GM23248 (cell line): ENCODE measurements around the gene DMKN. TPM values are rescaled to one million over a fixed set of nuclear protein-coding genes. Genes with fewer than 3 reads are reported as not detected.

Experiments used
- DNase-seq: peaks from one replicate; pipeline ENCODE4 v3.0.0-alpha.2; 2015
- H2AFZ ChIP-seq: fragments of 200-600 bp; sonication (generic); 2 replicates; pipeline ENCODE4 v1.6.1; 2016; ENCODE audit warnings: antibody characterized with exemption
- H3F3A ChIP-seq: fragments of 200-600 bp; sonication (generic); 2 replicates; pipeline ENCODE4 v1.6.1; 2016; ENCODE audit warnings: mild to moderate bottlenecking, antibody characterized with exemption, mixed run types; ENCODE audit not compliant: insufficient read depth
- H3K27ac ChIP-seq: fragments of 200-600 bp; sonication (generic); 2 replicates; pipeline ENCODE4 v1.5.1; 2016; ENCODE audit warnings: mild to moderate bottlenecking
- H3K27me3 ChIP-seq: fragments of 200-600 bp; sonication (generic); replicated peaks from 2 replicates; pipeline ENCODE4 v1.6.1; 2016; ENCODE audit warnings: mild to moderate bottlenecking; ENCODE audit not compliant: insufficient read depth
- H3K36me3 ChIP-seq: fragments of 200-600 bp; sonication (generic); 2 replicates; pipeline ENCODE4 v1.6.1; 2016; ENCODE audit warnings: low read depth, mild to moderate bottlenecking
- H3K4me1 ChIP-seq: fragments of 200-600 bp; sonication (generic); 2 replicates; pipeline ENCODE4 v1.6.1; 2016; ENCODE audit warnings: mild to moderate bottlenecking; ENCODE audit not compliant: insufficient read depth
- H3K4me2 ChIP-seq: fragments of 200-600 bp; sonication (generic); one replicate; pipeline ENCODE4 v1.6.1; 2016; ENCODE audit warnings: mild to moderate bottlenecking; ENCODE audit not compliant: unreplicated experiment
- H3K4me3 ChIP-seq: fragments of 200-600 bp; sonication (generic); 2 replicates; pipeline ENCODE4 v1.5.1; 2016; ENCODE audit warnings: mild to moderate bottlenecking
- H3K79me2 ChIP-seq: fragments of 200-600 bp; sonication (generic); 2 replicates; pipeline ENCODE4 v1.6.1; 2016; ENCODE audit warnings: mild to moderate bottlenecking; ENCODE audit not compliant: insufficient read depth
- H3K9ac ChIP-seq: fragments of 200-600 bp; sonication (generic); 2 replicates; pipeline ENCODE4 v1.6.1; 2016; ENCODE audit warnings: mild to moderate bottlenecking
- H3K9me2 ChIP-seq: fragments of 200-600 bp; sonication (generic); 2 replicates; pipeline ENCODE4 v1.6.1; 2016; ENCODE audit warnings: mixed run types, mild to moderate bottlenecking, moderate library complexity; ENCODE audit not compliant: insufficient read depth
- H3K9me3 ChIP-seq: fragments of 200-600 bp; sonication (generic); one replicate; pipeline ENCODE4 v1.6.1; 2017; ENCODE audit warnings: low read depth
- H4K20me1 ChIP-seq: fragments of 200-600 bp; sonication (generic); 2 replicates; pipeline ENCODE4 v1.6.0; 2016; ENCODE audit not compliant: insufficient read depth
- EZH2 ChIP-seq: fragments of 200-600 bp; sonication (generic); IDR thresholded peaks from 2 replicates; pipeline ENCODE4 v1.6.1; 2018; ENCODE audit warnings: antibody characterized with exemption, mild to moderate bottlenecking; ENCODE audit not compliant: insufficient read depth, poor library complexity, severe bottlenecking
- EZH2phosphoT487 ChIP-seq: fragments of 200-600 bp; sonication (generic); IDR thresholded peaks from 2 replicates; pipeline ENCODE4 v1.6.1; 2018; ENCODE audit warnings: antibody characterized with exemption, moderate library complexity, mild to moderate bottlenecking, low read depth; ENCODE audit not compliant: insufficient read depth
- WGBS, 2 experiments: methylation state at CpG; one replicate each; pipeline ENCODE4 v1.1.6; 2015 to 2017; ENCODE audit warnings: low lambda C conversion rate in 2 of 2, low coverage in 1 of 2; ENCODE audit errors: missing lambda C conversion rate in 2 of 2; 5-methylcytosine and 5-hydroxymethylcytosine counted together
- in situ Hi-C: fragments of 300-500 bp; cut with MboI; formaldehyde crosslinking; loops from 2 replicates; pipeline ENCODE4 v1.15.0; 2020
- polyA plus RNA-seq: library from polyadenylated mRNA; unstranded; fragments of >200 nt; fragmentation: Nextera tagmentation; extraction: Ambion mirVana; gene quantifications from 2 replicates; pipeline ENCODE4 v1.2.1, GENCODE V29; 2016
- total RNA-seq: library from RNA; depleted of rRNA; stranded (reverse); fragments of >200 nt; shearing (Covaris generic); gene quantifications from 2 replicates; pipeline ENCODE4 v1.2.3, GENCODE V29; 2014

DMKN gene
- total and polyA plus RNA-seq, 2 experiments from 2014 or later = 25.4 to 34.5 TPM

DNA sequence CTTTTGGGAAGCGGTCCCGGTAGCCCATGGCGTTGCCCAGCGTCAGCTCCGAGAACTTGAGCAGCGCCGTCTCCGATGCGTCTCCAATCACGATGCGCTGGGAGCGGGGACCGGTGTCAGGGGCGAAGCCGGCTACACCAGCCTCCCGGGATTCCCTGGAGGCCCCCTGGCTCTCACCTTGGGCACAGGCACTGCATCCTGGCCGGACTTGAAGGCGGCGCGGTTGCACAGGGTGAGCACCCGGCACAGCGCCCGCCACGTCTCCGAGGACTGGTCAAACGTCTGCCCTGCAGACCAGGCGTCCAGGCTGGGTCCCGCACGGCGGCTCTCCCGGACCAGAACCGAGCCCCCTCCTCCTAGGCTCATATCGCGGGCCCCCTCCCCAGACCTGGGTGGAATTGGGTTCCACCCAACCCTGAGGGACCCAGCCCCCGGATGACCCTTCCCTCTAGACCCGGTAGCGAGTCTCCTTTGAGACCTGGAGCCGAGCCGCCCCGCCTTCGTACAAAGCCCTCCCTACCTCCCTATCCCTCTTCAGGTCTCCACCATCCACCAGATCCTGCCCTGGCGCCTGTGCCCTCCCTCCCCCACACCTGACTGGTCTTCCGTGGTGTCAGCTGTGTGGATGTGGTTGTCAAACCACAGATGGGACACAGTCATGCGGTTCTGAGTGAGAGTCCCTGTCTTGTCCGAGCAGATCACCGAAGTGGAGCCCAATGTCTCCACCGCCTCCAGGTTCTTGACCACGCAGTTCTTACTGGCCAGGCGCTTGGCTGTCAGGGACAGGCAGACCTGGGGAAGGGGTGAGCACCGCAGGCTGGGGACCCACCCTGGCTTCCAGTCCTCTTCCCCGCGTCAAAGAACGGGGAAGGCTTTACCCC lies 45.2 kb upstream of the DMKN start:
- in situ Hi-C loops = no loop called here
- Histone ChIP-seq H3F3A (no peaks in the 10 kb centered on the region), H3K4me1 (no peaks in the 10 kb centered on the region), H3K9ac (no peak overlapping the region), H3K9me3 (no peaks in the 10 kb centered on the region), H3K79me2 (no peaks in the 10 kb centered on the region), H3K4me2 (peak overlapping the region; percentile 20), H3K4me3 (peak overlapping the region; percentile 32; the same call in 1 of the 2 replicates), H3K36me3 (no peaks in the 10 kb centered on the region), H3K27ac (no peak overlapping the region), H4K20me1 (no peaks in the 10 kb centered on the region), H3K27me3 (0 out of 2 replicates have a peak, but pooled peaks cover 14% of the 10 kb centered on the region), H3K9me2 (no peaks in the 10 kb centered on the region), H2AFZ (no peak overlapping the region)
- DNase-seq = no peak
- TF ChIP-seq EZH2phosphoT487 = no peak
- 44 to 47% methylated on average over 21 to 40 of the region's 53 CpGs for WGBS, 2 experiments

DNA sequence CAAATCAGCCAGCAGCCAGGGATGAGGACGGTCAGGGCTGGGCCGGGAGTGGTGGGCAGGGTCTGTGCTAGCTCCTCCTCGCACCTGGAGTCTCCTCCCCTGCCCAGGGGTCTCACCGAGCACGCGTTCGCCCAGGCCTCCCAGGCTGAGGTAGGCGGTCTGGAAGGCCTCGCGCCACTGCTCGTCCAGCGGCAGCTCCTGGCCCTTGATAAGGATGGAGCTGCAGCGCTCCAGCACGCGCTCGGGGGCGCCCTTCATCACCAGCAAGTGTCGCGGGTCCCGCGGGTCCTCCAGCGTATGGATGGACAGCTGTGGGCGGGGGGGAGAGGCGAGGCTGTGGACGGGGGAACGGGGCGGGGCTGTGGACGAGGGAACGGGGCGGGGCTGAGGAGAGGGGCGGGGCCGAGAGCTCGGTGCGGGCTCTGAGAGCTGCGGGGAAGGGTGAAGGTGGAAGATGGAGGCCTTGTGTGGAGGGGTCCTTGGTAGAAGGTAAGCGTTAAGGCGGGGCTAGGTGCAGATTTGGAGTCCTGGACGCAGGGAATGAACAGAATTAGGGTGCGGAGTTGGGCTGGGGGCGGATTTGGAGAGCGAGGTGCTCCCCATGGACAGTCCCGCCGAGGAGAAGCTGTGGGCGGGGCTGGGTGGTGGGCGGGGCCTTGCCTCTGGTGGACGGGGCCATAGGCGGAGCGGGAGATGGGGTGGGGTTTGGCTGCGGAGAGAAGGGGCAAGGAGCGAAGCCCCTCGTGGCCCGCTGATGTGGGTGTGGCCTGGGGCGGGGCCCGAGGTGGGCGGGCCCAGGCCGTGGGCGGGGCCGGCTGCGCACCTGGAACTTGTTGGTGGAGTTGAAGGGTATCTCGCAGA lies 44.3 kb upstream of the DMKN start:
- Histone ChIP-seq H3K27ac (no peak overlapping the region), H3K4me3 (peak overlapping the region; percentile 32; the same call in 1 of the 2 replicates), H3K9me2 (no peaks in the 10 kb centered on the region), H3K36me3 (no peaks in the 10 kb centered on the region), H3K27me3 (0 out of 2 replicates have a peak, but pooled peaks cover 14% of the 10 kb centered on the region), H3K4me2 (peak overlapping the region; percentile 20), H4K20me1 (no peaks in the 10 kb centered on the region), H3K79me2 (no peaks in the 10 kb centered on the region), H2AFZ (peak overlapping the region; percentile 43), H3K4me1 (no peaks in the 10 kb centered on the region), H3K9ac (no peak overlapping the region), H3F3A (no peaks in the 10 kb centered on the region), H3K9me3 (no peaks in the 10 kb centered on the region)
- WGBS, 2 experiments = 11 to 12% methylated on average over 29 to 57 of the region's 60 CpGs
- in situ Hi-C loops = no loop called here
- TF ChIP-seq EZH2phosphoT487 (no peak), EZH2 (no peak)
- peak; percentile 55 for DNase-seq

DNA sequence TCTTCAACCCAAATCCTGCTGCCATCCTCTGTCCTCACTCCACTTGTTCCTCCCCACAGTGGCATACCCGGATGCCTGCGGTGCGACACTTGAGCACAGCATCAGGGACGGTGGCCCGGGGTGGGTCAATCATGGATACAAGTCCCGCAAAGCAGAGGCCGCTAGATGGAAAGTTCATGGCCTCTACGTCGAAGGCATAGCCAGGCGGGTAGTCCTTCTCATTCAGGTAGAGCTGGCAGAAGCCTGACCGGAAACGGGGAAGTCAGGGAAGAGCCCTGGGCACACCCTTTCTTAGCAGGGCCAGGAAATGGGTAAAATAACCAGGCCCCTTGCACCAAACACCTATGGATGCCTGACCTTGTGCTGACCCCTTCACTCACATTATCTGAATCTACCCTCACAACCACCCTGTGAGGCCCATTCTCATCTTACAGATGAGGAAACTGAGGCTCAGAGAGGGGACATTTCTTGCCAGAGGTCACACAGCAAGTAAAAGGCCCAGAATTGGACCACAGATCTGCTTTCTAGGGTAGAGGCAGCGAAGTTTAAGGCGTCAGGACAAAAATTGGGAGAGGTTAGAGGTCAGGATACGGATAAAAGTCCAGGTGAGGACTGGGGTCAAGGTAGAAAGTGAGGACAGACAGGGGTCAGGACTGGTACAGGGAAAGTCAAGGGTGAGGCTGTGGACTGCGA lies 43.5 kb upstream of the DMKN start:
- H3K9ac ChIP-seq = no peak overlapping the region
- H4K20me1 ChIP-seq = no peaks in the 10 kb centered on the region
- no peaks in the 10 kb centered on the region for H3K9me2 ChIP-seq
- TF ChIP-seq EZH2 (no peak), EZH2phosphoT487 (no peak)
- H3K79me2 ChIP-seq = no peaks in the 10 kb centered on the region
- no peak overlapping the region for H3K4me3 ChIP-seq
- DNase-seq = no peak
- H3K4me2 ChIP-seq = no peak overlapping the region
- no peak overlapping the region for H3K27ac ChIP-seq
- 0 out of 2 replicates have a peak, but pooled peaks cover 14% of the 10 kb centered on the region for H3K27me3 ChIP-seq
- in situ Hi-C loops = no loop called here
- no peaks in the 10 kb centered on the region for H3K36me3 ChIP-seq
- no peak overlapping the region for H2AFZ ChIP-seq
- no peaks in the 10 kb centered on the region for H3K4me1 ChIP-seq
- 82 to 88% methylated on average over 16 of the region's 16 CpGs for WGBS, 2 experiments
- no peaks in the 10 kb centered on the region for H3F3A ChIP-seq
- no peaks in the 10 kb centered on the region for H3K9me3 ChIP-seq

DNA sequence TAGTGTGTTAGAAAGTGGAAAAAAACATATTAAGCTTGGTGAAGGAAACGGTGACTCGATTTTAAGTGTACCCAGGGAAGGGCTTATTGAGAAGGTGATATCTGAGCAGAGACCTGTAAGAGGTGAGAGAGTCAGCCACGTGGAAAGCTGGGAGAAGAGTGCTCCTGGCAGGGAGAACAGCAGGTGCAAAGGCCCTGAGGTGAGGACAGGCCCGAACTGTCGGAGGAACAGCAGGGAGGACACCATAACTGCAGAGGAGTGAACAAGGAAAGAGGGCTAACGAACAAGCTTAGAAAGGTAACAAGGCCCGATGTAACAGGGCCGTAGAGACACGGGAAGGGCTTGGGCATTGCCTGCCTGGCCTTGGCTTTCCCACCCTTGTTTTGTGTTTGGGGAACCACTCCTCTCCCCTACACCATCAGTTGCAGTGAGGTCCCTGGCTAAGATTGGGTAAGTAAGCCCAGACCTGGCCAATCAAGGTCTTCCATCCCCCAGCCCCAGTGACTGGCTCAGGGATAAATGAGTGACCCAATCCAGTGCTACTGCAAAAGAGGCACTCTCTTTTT lies 42.7 kb upstream of the DMKN start:
- no peaks in the 10 kb centered on the region for H3K79me2 ChIP-seq
- no peak overlapping the region for H3K9ac ChIP-seq
- no peak overlapping the region for H3K4me3 ChIP-seq
- WGBS, 2 experiments = 73 to 77% methylated on average over 9 of the region's 9 CpGs
- no peak overlapping the region for H3K4me2 ChIP-seq
- no peaks in the 10 kb centered on the region for H3F3A ChIP-seq
- H3K4me1 ChIP-seq = no peaks in the 10 kb centered on the region
- in situ Hi-C loops = no loop called here
- no peaks in the 10 kb centered on the region for H4K20me1 ChIP-seq
- H2AFZ ChIP-seq = no peak overlapping the region
- no peak for DNase-seq
- H3K9me2 ChIP-seq = no peaks in the 10 kb centered on the region
- H3K27ac ChIP-seq = no peak overlapping the region
- H3K9me3 ChIP-seq = no peaks in the 10 kb centered on the region
- TF ChIP-seq EZH2 (no peak), EZH2phosphoT487 (no peak)
- H3K27me3 ChIP-seq = 0 out of 2 replicates have a peak, but pooled peaks cover 10% of the 10 kb centered on the region
- no peaks in the 10 kb centered on the region for H3K36me3 ChIP-seq
